GM21515 (cell line): Measurements from ENCODE around the gene CBL.

Experiments used
- ATAC-seq: cut with Tn5 transposase; IDR thresholded peaks from one replicate; pipeline ENCODE4 v1.9.1; 2021; ENCODE audit not compliant: unreplicated experiment

The CBL gene

DNA sequence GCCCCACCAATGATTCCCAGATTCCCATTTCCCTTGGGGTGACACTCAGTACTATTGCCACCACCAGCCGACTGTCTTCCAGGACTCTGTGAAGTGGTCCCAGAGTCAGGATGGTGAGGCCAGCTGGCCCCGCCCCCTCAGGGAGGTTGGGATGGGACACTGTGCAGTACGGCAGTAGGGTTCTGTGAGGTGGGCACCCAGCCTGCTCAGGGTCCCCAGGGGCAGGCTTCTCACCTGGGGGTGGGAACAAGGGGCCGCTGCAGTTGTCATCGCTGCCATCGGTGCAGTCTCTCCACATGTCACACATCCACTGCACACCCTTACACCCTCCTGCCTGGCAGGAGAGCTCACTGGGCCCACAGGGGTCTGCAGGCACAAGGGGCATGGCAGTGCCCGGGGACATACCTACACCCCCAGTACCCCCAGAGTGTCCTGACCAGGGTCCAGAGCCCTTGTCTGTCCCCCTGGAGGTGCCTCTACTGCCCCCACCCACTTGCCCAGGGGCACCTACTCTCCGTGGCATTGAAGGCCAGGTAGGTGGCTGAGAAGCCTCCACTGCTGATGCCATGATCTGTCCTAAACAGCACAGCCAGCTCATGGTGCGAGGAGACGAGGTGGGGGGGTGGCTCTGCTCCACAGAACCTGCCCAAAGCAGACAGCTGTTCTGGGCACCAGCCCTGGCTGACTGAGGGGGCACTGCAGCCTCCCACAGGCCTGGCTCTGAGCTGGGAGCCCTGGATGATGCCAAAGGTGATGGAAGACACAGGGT lies 136.4 kb downstream of the CBL start:
- ATAC-seq, result no peak

GRCh38 chr11:119343726-119344125 lies 137.6 kb downstream of the CBL start:
- no peak for ATAC-seq

GRCh38 chr11:119344291-119345010 lies 138.3 kb downstream of the CBL start:
- ATAC-seq, result no peak

DNA sequence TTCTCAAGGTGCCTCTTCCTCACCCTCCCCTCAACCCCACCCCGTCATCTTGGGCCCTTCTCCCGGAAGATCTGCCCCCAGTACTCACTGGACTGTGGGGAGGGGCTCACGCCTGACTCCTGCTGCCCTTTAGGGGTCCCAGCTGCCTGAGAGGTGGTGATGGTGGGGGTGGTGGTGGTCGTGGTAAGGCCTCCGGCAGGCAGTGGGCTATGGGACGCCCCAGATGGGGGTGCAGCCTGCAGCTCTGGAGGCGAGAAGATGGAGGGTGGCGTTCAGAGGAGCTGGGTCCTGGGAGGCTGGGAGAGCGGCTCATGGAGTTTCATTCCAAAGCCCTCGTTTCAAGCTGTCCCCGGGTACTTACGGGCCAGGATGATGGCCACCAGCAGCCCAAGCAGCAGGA lies 139.5 kb downstream of the CBL start:
- no peak for ATAC-seq

- ATAC-seq, result no peak
Measured at GRCh38 chr11:119346605-119347004, 140.5 kb downstream of the CBL start, which contains the start of gene MFRP. TSS of gene MFRP (minus strand) at chr11:119346705. CDS start at chr11:119346513, 192 bp downstream.

GRCh38 chr11:119347242-119347641 lies 141.1 kb downstream of the CBL start:
- no peak for ATAC-seq

DNA sequence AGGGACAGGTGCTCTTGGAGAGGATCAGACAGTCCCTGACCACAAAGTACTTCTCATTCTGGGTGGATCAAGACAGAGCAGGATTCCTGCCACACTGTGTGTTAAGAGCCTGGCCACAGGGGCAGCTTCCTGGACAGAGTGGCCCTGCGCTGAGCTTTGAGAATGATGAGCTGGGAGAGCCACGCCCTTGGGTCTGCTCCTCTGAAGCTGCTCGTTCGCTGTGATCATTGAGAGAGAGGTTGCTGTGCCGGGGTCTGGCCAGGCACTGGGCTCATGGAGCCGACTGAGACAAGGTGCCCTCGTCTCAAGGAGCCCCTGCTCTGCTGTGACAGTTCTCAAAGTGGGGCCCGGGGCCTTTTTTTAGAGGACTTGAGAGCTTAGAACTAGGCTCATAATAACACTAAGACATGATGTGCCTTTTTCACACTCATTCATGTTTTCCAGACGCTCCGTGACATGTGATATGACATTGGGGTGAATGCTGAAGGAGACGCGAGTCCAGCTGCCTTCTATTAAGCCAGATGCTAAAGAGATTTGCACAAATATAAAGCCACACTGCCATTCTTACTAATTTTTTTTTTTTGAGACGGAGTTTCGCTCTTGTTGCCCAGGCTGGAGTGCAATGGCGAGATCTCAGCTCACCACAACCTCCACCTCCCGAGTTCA lies 141.9 kb downstream of the CBL start:
- no peak for ATAC-seq

DNA sequence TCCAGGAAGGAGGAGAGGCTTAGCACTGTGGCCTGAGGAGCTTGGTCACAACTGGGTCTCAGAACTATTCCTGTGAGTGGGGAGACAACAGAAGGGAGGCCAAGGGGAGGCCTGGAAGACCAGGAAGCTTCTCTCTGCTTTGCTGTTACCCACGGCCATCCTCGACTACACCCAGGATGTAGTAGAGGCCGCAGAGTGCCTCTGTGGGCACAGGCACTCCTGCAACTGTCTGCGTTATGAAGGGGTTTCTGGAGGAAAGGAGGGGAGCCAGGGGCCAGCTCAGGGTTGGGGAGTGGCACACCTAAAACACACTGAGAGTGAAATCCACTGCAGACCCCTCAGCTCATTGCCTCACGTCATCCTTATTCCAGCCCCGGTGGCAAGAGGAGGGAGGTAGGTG lies 144.2 kb downstream of the CBL start:
- ATAC-seq, result no peak

- ATAC-seq, result no peak
Measured at GRCh38 chr11:119351232-119351631, 145.1 kb downstream of the CBL start.

- no peak for ATAC-seq
Measured at GRCh38 chr11:119352857-119353260, 146.7 kb downstream of the CBL start.

DNA sequence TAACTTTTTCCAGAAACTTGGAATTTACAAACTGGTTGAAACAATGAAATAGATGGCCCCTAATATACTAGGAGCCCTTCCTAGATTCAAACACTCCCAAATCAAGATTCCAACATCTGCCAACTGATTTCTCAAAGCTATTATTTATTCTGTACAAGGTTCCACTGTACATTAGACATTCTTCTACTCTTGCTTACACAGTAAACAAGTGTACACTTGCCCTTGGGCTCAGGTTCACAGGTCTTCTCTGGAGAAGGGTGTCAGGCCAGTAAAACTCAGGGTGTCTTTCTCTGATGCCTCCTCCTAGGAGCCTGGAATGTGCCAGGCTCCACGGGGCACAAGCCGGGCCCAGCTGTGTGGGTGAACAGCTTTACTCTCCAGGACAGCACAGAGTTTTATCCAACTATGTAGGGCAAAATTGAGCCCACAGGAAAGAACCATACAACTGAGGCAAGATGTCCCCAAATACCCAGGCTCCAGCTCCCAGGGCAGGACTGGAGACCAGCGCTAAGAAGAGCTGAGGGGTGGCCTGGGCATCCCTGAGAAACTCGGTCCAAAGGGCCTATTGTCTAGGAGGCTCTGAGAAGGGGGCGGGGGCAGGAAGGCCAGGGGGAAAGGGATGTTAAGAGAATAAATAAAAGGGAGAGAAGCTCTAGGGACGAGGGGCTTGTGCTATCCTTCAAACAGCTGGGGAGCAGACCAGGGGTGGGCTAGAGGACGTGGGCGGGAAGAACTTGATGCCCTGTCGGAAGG lies 149.1 kb downstream of the CBL start:
- ATAC-seq, result no peak

- ATAC-seq, result peak; percentile 70
Measured at GRCh38 chr11:119356349-119357031, 150.4 kb downstream of the CBL start.

- no peak for ATAC-seq
Measured at GRCh38 chr11:119357074-119357473, 150.9 kb downstream of the CBL start.
